Measurements from ENCODE around the gene ASTN1. TPM values are rescaled to one million over a fixed set of nuclear protein-coding genes. Genes with fewer than 3 reads are reported as not detected.

Gene ASTN1
- total RNA-seq, 1 donor, result under 0.01 TPM

DNA sequence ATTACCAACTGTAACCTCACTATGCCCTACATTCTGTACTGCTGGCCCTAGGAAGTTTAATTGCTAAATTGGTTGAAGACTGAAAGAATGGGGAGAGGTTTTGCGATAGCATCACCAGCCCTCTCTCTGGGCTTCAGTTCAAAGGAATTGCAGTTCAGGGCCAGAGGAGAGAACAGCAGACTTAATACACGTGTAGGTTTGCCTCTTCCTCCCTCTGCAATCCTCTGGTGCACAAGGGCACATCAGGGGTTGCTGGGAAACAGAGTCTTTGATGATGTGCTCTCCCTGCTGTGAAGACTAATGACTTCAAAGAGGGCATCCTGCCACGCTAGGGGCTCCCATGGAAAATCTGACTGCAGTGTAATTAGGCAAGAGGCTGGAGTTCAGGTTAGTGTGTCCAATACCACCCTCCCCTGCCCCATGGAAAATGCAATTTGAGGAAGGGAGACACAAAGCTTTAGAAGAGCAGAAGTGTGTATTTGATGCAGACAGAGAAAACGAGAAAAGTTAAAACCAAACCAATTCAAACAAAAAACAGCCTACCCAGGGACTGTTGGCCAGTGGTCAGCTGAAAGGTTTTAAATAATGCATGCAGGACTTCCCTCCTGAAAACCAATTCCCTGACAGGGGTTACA, 167.9 kb downstream of the ASTN1 start:
- DNase-seq (ENCODE audit: low read depth in 2 of 3, low spot score in 2 of 3), result no peak

DNA sequence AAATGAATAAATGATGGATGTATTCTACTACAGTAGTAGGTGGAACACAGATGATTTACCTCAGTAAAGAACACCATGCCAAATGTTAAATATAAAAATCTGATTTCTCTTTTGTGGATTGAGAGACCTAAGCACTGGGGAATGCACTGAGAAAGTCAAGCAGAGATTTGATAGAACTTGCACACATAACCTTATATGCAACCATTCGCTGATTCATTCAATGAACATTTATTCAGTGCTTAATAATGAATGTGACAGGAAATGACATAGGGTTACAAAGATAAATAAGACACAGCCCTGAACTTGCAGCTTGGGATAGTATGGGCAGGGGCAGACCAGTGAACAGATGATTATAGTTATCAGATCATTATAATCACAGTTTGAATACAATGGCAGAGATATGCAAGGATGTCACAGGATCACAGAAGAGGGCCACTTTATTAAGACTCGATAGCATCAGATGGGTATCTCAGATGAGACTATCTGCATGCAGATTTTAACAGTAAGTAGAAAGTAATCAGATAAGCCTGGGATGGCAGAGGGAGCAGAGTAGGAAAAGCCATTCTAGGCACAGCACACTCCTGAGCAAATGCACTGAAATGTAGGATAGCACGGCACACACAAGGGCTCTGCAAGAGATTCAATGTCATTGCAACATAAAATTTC, 169.4 kb downstream of the ASTN1 start:
- no peak for DNase-seq (ENCODE audit: low read depth in 2 of 3, low spot score in 2 of 3)

DNA sequence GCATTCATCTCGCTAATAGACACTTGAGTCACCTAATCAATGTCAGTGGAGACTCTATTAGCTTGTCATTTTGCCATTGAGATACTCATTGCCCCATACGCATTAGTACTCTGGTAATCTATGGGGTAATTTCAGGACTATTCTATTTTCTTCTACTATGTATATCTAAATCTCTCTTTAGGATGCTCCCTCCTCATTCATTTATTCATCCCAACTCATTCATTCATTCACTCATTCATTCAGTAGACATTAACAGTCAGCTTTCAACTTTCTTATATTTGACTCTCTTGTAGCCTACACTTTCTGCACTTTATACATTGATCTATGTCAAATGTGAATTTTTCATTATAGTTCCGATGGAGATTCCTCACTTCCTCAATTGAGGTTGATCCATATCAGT, 170.9 kb downstream of the ASTN1 start:
- no peak for DNase-seq (ENCODE audit: low read depth in 2 of 3, low spot score in 2 of 3)

DNA sequence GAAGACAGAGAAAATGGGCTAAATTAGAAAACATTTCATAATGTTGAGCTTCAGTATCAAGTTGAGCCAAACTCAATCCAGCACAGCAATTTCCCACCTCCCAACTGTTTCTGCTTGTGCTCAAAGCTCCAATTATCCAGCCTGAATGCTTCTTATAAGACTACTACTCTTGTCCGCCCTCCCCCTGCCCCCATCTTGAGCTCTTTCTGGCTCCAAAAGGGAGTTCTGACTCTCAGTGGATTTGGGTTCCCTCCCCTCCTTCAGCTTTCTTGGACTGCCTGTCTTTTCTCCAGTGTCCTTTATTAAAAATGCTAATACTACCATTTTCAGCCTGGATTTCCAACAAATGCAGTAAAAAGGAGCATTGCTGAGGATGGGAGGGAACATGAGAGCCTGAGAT, 174.8 kb downstream of the ASTN1 start:
- no peak for DNase-seq (ENCODE audit: low read depth in 2 of 3, low spot score in 2 of 3)

DNA sequence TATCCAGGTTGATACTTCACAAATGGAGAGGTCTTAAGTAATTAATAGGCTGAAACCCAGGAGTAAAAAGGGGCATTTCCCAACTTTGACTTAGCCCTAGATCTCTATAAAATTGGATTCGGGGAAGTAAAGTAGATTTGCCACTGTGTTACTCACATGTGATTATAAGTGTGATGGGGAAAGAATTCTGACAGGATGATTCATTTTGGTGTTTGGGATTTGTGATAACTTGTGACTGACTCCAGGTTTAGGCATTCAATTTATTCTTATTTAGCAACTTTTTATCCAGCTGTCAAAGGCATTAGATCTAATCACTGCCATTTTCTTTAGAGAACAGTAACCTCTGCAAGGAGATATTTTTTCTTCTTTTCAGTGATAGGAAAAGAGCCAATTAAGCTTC, 175.5 kb downstream of the ASTN1 start:
- DNase-seq (ENCODE audit: low read depth in 2 of 3, low spot score in 2 of 3), result no peak

DNA sequence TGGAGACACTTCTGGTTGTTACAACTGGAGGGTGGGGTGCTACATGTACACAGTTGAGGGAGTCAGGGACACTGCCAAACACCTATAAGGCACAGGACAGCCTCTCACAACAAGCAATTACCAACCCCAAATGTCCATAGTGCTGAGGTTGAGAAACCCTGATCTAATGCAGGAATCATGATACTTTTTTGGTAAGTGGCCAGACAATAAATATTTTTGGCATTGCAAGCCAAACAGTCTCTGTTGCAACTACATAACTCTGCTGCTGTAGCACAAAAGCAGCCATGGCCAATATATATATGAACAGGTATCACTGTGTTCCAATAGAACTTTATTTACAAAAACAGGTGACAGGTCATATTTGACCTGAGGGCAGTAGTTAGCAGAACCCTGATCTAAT, 177.5 kb downstream of the ASTN1 start:
- no peak for DNase-seq (ENCODE audit: low read depth in 2 of 3, low spot score in 2 of 3)

DNA sequence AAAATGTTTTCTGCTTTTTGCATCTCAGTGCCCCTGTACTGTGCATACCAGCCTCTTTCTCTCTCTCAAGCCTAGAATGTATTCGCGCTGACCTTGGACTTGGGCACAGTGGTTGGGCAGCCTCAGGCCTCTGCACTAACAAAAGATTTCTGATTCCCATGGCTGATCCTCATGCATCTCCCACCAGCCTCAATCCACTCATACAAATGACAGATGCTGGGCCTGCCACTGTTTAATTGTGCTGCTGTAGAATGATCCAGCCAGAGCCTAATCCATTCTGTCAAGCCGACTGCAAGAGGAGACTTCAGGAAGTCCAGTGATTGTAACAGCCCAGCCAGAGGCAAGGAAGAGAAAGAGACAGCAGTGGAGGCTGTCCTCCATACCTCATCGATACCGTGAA, 180.8 kb downstream of the ASTN1 start:
- no peak for DNase-seq (ENCODE audit: low read depth in 2 of 3, low spot score in 2 of 3)

DNA sequence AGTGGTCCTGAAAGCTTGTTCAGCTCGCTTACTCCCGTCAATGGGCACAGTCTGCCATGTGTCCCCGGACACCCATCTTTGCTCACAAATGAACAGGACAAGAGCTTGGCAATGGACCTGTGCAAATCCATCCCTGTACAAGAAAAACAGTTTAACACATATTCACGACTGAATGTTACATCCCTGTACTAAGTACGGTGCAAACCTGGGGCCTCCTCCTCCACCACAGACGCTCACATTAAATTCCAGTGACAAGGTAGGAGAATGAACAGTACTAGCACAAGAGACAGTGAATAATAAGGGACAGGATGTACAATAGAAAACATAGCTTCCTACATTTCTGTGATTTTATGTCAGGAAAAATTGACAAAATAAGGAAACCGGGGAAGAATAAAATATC, 187.7 kb downstream of the ASTN1 start:
- DNase-seq (ENCODE audit: low read depth in 2 of 3, low spot score in 2 of 3), result no peak

DNA sequence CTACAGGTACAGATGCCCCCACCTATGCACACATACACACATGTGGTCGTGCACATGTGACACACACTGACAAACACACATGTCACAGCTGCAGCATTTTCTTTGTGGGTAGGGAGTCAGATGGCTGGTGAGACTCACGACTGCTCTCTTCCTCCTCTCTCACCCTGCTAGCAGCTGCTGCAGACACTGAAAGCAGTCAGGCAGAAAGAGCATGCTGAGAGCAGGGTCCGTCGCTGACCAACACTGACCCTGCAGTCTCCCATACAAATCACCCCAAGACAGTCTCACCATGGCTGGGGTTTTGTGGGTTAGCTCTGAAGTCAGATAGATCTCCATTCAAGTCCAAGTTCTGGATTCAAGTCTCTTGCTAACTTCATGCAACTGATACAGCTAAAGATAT, 188.3 kb downstream of the ASTN1 start:
- DNase-seq (ENCODE audit: low read depth in 2 of 3, low spot score in 2 of 3), result no peak

DNA sequence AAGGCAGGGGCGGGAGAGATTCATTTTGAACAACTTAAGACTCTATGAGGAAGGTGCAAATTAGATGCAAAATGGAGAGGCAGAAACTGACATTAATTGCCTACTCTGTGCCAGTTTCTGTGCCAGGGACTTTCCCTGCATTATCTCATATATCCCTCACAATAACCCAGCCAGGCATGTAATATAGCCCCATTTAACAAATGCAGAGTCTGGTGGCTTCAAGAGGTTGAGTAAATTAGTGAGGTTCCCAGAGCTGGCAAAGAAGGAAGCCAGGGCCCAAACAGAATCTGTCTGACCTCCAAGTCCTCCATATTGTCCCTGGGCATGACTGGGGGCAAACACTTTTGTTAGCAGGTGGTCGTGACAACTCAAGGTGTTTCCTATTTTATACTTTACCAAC, 199.8 kb downstream of the ASTN1 start:
- no peak for DNase-seq (ENCODE audit: low read depth in 2 of 3, low spot score in 2 of 3)

DNA sequence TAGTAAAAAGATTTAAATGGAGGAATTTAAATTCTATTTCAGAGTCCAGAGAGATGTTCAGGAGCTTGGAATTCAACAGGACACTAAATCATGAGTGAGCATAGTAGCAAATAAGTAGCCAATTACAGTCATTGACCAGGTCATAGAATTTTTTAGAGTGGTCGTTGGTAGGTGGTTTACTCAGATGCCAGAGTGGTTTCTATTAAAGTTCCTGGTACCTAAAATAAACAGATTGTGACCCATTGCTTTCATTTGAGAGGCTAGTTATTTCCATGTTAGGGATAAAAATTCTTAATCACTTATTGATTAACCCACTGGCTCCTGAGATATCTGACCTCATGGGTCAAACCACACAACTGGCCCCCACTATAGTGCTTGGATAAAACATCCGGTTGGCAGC, 201.3 kb downstream of the ASTN1 start:
- DNase-seq (ENCODE audit: low read depth in 2 of 3, low spot score in 2 of 3), result no peak

DNA sequence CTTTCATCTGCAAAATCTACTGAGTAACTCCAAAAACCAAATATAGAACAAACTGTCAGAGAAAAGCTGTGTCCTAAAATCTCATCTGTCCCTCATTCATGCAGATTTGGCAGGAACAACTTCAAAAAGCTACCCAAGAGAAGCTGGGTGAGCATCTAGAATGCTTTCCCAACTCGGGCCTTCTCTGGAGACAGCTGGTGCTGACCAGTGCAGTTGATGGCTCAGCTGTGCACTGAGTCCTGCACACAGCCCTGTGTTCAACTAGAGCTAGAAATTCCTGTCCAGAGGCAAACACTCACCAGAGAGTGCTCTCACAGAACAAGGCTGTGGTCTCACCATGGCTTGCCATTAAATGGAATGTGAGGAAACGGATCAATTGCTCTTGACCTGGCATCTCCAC, 202.8 kb downstream of the ASTN1 start:
- DNase-seq (ENCODE audit: low read depth in 2 of 3, low spot score in 2 of 3), result no peak

DNA sequence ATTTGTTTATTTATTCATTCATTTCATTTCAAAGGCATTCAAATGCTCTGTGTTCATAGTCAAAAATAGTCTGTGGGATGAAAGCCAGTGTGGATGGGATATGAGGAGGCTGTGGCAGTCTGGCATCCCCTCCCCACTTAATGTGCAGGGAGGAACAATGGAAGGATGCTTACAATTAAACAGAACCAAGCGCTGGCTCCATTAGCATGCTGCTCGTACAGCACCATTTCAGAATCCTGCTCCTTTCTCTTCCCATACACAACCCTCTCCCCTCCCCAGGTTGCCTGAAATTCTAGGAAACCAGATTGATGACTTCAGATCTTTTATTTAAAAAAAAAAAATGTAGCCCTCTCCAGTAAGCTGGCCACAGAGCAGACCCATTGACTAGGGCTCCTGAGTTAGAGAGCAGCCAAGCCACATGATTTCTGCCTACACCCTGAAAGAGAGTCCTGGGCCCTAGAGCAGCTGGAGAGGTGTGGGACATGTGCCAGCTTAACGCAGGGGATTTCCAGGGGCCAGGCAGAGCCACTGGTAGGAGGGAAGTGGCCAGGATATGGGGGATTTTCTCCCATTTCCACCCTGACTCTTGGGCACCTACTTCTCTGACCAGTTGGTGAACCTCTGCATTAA, 205.2 kb downstream of the ASTN1 start:
- DNase-seq (ENCODE audit: low read depth in 2 of 3, low spot score in 2 of 3), result no peak

DNA sequence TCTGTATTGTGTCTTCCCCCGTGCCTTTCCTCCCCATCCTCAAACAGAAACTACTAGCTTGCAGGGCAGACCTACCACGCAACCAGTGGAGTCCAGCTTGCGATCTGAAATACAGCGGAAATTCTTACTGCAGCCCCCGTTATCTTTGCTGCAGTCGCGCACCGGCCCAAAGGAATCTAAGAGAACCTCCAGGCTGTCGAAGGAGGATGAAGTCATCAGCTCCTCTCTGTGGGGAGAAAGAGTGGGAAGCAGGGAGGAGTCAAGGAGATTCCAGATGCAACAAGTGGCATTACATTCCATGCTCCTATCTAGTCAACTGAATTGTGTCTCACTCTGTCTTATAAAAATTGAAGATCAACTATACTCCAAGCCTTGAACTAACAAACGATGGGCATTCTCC, 206.9 kb downstream of the ASTN1 start:
- no peak for DNase-seq (ENCODE audit: low read depth in 2 of 3, low spot score in 2 of 3)

DNA sequence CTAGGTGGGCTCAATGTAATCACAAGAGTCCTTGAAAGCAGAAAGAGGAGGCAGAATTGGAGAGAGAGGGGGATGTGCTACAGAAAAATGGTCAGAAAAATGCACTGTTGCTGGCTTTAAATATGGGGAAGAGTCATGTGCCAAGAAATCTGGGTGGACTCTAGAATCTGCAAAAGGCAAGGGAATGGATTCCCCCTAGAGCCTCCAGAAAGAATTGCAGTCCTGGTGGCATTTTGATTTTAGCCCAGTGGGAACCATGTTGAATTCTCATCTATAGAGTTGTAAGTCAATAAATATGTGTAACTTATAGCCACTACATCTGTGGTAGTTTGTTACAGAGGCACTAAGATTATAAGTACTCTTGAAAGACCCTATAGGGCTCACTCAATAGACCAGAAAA, 210.3 kb downstream of the ASTN1 start:
- no peak for DNase-seq (ENCODE audit: low read depth in 2 of 3, low spot score in 2 of 3)

DNA sequence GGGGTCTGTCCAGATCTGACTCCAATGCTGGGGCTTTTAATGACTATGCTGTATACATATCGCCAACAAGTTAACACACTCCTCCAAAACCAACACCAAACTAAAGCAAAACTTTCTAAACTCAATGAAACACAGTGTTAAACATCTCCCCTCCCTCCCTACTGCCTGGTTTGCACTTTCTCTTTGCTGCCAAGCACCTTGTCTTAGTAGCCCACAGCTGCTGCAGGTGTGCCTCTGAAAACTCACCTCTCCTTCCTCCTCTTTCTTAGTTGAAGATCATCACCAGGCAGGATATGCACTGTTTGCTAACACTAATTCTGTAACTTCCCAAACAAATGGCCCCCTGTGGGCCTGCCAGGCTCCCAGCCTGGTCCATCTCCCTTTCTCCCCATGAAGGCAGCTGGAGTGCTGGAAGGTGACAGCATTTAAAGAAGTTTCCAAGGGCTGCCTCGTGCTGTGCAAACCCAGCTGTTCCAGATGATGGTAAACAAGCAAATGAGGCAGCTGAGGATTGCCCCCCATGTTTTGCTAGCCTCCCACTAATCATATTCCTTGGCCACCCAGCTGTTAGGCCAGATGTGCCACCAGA, 213.7 kb downstream of the ASTN1 start:
- no peak for DNase-seq (ENCODE audit: low read depth in 2 of 3, low spot score in 2 of 3)

DNA sequence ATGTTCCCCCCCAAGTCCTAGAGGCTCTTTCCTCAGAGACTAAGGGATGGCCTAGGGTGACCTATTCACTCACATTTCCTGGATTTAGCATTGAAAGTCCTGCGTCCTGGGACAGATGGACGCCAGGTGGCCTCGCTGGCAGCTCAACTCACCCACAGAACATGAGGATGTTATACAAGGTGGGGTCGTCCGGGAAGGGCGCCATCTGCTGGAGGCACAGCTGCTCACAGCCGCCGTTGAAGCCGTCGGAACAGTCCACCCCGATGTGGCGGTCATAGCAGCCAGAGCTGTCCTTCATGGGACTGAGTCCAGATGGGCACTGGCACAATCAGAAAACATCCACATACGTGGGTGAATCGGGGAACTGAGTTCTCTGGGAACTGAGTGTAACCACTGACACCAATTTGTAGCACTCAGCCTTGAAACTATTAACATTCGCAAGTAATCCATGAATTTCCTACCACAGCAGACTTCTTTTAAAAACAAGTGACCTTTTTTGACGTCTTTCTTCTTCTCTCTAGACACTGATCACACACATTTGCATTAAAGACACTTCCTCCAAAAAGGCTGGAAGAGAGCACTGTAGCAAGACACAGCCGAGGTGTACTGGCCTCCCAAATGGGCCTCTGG, 215.4 kb downstream of the ASTN1 start:
- DNase-seq (ENCODE audit: low read depth in 2 of 3, low spot score in 2 of 3), result peak in 2 of 3 donors; percentile 10 to 19

DNA sequence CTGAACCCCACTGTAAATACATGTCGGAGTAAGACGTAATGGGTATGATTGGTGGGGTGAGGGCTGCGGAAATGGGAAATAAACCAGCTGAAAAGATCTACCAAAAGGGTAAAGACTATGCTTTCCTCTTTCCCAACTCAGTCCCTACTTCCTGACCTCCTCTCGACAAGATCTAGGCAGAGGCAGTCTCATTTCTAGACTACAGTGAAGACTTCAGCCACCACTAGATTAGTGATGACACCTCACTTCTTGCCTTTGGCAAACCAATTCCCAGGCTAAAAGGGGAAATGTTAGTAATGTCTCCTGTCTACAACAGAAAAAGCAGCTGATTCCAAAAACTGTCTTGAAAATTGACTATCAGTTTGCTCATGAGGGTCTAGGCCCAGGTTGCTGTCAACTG, 219.9 kb downstream of the ASTN1 start:
- no peak for DNase-seq (ENCODE audit: low read depth in 2 of 3, low spot score in 2 of 3)

DNA sequence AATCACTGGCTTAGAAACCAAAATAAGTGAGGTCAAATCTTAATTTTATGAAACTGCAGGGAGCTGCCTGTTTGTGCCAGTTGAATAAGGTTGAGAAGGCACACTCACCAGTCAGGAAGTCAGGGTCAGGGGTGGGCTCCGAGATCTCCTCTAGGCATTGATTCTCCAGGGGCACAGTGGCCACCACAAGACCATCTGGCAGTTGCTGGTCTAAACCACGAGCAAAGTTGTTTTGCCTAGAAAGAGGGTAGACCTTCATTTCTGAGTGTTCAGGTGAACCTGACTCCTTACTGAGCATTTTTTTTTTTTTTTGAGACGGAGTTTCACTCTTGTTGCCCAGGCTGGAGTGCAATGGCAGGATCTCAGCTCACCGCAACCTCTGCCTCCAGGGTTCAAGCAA, 220.7 kb downstream of the ASTN1 start:
- DNase-seq (ENCODE audit: low read depth in 2 of 3, low spot score in 2 of 3), result no peak

DNA sequence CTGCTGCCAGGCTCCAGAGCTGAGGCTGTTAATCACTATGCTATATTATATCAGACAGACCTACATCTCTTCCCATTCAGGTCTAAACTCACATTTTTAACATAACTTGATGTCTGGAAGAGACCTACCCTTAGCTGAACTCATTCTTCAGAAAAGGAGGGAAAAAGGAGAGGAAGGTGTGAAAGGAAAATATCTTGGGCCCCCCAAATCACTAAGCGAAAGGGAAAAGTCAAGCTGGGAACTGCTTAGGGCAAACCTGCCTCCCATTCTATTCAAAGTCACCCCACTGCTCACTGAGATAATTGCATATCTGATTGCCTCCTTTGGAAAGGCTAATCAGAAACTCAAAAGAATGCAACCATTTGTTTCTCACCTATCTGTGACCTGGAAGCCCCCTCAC, 222.2 kb downstream of the ASTN1 start:
- no peak for DNase-seq (ENCODE audit: low read depth in 2 of 3, low spot score in 2 of 3)

DNA sequence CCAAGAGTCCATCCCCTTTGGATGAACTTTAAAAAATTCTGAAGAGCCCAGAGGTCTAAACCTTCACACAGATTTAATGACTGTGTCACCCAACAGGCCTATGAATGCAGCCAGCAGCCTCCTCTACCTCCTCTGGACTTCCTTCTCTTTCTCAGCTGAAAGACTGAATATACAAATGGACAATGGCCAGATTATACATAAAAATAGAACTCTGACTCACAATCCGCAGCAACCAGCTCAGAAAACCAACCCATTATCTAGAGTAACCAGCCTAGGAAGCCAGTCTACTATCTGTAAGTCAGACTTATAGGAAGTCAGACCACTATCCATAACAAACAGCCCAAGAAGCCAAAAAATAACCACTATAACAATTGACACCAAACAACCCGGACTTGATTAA, 224.5 kb downstream of the ASTN1 start:
- no peak for DNase-seq (ENCODE audit: low read depth in 2 of 3, low spot score in 2 of 3)

DNA sequence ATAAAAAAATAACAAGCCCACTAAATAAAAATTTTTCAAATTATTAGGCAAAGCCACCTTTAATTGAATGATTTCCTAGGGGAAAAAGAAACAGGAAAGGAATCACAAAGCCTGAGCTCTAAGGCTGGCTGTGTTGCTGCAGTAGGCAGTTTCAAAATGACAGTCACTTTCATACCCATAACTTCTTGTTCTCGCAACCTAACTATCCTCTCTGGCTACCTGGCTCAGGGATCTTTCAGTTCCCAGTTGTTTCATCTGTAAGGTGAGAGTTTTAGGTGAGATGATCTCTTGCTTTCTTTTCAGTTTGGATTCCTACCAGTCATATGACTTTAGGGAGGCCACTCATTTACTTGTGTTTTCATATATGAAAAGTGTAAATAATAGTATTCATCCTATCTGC, 226.1 kb downstream of the ASTN1 start:
- DNase-seq (ENCODE audit: low read depth in 2 of 3, low spot score in 2 of 3), result no peak
